Karpas-422 (cell line): Measurements from ENCODE around the gene CD69. TPM values are rescaled to one million over a fixed set of nuclear protein-coding genes. Genes with fewer than 3 reads are reported as not detected.

ENCODE experiments used
- DNase-seq: peaks from one replicate; pipeline ENCODE4 v3.0.0-alpha.2; 2015
- H2AFZ ChIP-seq: fragments of 200-600 bp; sonication (generic); 2 replicates; pipeline ENCODE4 v1.6.1; 2014; ENCODE audit warnings: antibody characterized with exemption, low read length, mixed read lengths
- H3K27ac ChIP-seq: fragments of 200-600 bp; sonication (generic); 2 replicates; pipeline ENCODE4 v1.5.1; 2014; ENCODE audit warnings: mild to moderate bottlenecking, low read length, moderate library complexity
- H3K27me3 ChIP-seq: fragments of 200-600 bp; sonication (generic); 2 replicates; pipeline ENCODE4 v1.6.1; 2014; ENCODE audit warnings: low read length, mixed read lengths
- H3K36me3 ChIP-seq: fragments of 200-600 bp; sonication (generic); 2 replicates; pipeline ENCODE4 v1.6.1; 2014; ENCODE audit warnings: low read length, mixed read lengths; ENCODE audit not compliant: insufficient read depth
- H3K4me1 ChIP-seq: fragments of 200-600 bp; sonication (generic); 2 replicates; pipeline ENCODE4 v1.6.1; 2014; ENCODE audit warnings: mild to moderate bottlenecking, low read length, mixed read lengths
- H3K4me2 ChIP-seq: fragments of 200-600 bp; sonication (generic); 2 replicates; pipeline ENCODE4 v1.6.1; 2014; ENCODE audit warnings: low read length, low read depth, mild to moderate bottlenecking; ENCODE audit not compliant: poor library complexity, severe bottlenecking
- H3K4me3 ChIP-seq: fragments of 200-600 bp; sonication (generic); 2 replicates; pipeline ENCODE4 v1.5.1; 2014; ENCODE audit warnings: mild to moderate bottlenecking, antibody characterized with exemption, low read length, mixed read lengths
- H3K79me2 ChIP-seq: fragments of 200-600 bp; sonication (generic); 2 replicates; pipeline ENCODE4 v1.6.1; 2014; ENCODE audit warnings: mild to moderate bottlenecking, low read length, mixed read lengths
- H3K9ac ChIP-seq: fragments of 200-600 bp; sonication (generic); 2 replicates; pipeline ENCODE4 v1.6.0; 2014; ENCODE audit warnings: low read length
- H3K9me2 ChIP-seq: fragments of 200-600 bp; sonication (generic), shearing (Covaris generic); replicated peaks from 2 replicates; pipeline ENCODE4 v1.6.0; 2014; ENCODE audit warnings: mild to moderate bottlenecking, low read length, moderate library complexity; ENCODE audit not compliant: insufficient read depth
- H3K9me3 ChIP-seq: fragments of 300-700, 200-600 bp; sonication (generic); 2 replicates; pipeline ENCODE4 v1.6.1; 2014; ENCODE audit warnings: low read length, mixed read lengths
- H4K20me1 ChIP-seq: fragments of 200-600 bp; sonication (generic); 2 replicates; pipeline ENCODE4 v1.6.1; 2014; ENCODE audit warnings: mild to moderate bottlenecking, antibody characterized with exemption, low read length, low read depth; ENCODE audit not compliant: insufficient read depth
- total RNA-seq: library from RNA; depleted of rRNA; stranded (reverse); fragments of >200 nt; shearing (Covaris generic); gene quantifications from 2 replicates; pipeline ENCODE4 v1.2.3, GENCODE V29; 2014; ENCODE audit warnings: low replicate concordance

Gene CD69
- total RNA-seq, 1 experiment from 2014 or later = 0.34 TPM

DNA sequence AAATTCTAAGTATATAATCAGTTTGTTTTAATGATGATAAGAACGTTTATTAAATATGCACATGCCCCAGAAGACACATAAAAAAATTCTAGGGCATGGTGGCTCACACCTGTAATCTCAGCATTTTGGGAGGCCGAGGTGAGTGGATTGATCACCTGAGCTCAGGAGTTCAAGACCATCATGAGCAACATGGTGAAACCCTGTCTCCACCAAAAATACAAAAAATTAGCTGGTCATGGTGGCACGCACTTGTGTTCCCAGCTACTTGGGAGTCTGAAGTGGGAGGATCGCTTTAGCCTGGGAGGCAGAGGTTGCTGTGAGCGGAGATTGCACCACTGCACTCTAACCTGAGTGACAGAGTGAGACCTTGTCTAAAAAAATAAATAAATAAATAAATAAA lies 4.0 kb downstream of the CD69 start:
- peaks cover 27% of the 10 kb centered on the region for H3K4me1 ChIP-seq
- 0 out of 2 replicates have a peak, but pooled peaks cover 4% of the 10 kb centered on the region for H3K27me3 ChIP-seq
- H3K27ac ChIP-seq = no peak overlapping the region
- H3K4me2 ChIP-seq = no peak overlapping the region
- no peaks in the 10 kb centered on the region for H3K36me3 ChIP-seq
- no peak overlapping the region for H2AFZ ChIP-seq
- H3K9ac ChIP-seq = no peak overlapping the region
- no peaks in the 10 kb centered on the region for H3K79me2 ChIP-seq
- no peak overlapping the region for H3K4me3 ChIP-seq
- no peak for DNase-seq
- no peaks in the 10 kb centered on the region for H4K20me1 ChIP-seq
- H3K9me2 ChIP-seq = no peaks in the 10 kb centered on the region
- no peaks in the 10 kb centered on the region for H3K9me3 ChIP-seq

- H3K4me2 ChIP-seq = no peak overlapping the region
- H3K9me2 ChIP-seq = no peaks in the 10 kb centered on the region
- no peak overlapping the region for H3K27ac ChIP-seq
- H3K27me3 ChIP-seq = 0 out of 2 replicates have a peak, but pooled peaks cover 4% of the 10 kb centered on the region
- no peaks in the 10 kb centered on the region for H3K79me2 ChIP-seq
- H3K4me3 ChIP-seq = no peak overlapping the region
- DNase-seq = no peak
- H3K9me3 ChIP-seq = no peaks in the 10 kb centered on the region
- H3K36me3 ChIP-seq = no peaks in the 10 kb centered on the region
- H3K9ac ChIP-seq = no peak overlapping the region
- no peak overlapping the region for H2AFZ ChIP-seq
- H3K4me1 ChIP-seq = peaks cover 27% of the 10 kb centered on the region
- no peaks in the 10 kb centered on the region for H4K20me1 ChIP-seq
These were observed 4.5 kb downstream of the CD69 start for GRCh38 chr12:9756170-9756569.

- Histone ChIP-seq H3K36me3 (no peaks in the 10 kb centered on the region), H3K27ac (no peak overlapping the region), H3K9me3 (no peaks in the 10 kb centered on the region), H3K79me2 (no peaks in the 10 kb centered on the region), H3K4me3 (no peak overlapping the region), H3K4me1 (peaks cover 22% of the 10 kb centered on the region), H4K20me1 (no peaks in the 10 kb centered on the region), H3K27me3 (0 out of 2 replicates have a peak, but pooled peaks cover 4% of the 10 kb centered on the region), H3K9ac (no peak overlapping the region), H2AFZ (no peak overlapping the region), H3K4me2 (no peak overlapping the region), H3K9me2 (no peaks in the 10 kb centered on the region)
- no peak for DNase-seq
These were observed 5.1 kb downstream of the CD69 start for GRCh38 chr12:9755567-9755966.

DNA sequence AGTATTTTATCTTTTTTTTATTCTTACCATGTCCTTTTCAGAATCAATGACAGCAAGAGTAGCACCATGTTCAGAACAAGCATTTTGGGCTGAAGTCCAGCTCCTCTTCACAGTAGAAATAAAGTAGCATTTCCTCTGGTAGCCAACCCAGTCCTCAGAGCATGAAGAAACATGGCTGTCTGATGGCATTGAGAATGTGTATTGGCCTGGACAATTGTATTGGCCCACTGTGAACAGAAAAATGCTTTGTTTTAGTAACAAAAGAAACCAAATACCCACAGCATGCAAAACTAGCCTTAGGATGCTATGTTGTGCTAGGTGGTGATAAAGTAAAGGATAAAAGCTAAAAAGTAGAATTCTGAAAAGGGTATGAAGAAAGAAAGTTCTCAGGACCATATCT lies 5.7 kb downstream of the CD69 start:
- no peaks in the 10 kb centered on the region for H3K9me2 ChIP-seq

GRCh38 chr12:9754099-9754927 lies 6.4 kb downstream of the CD69 start:
- Histone ChIP-seq H3K27ac (no peak overlapping the region), H3K4me1 (peaks cover 16% of the 10 kb centered on the region), H3K4me2 (no peak overlapping the region), H2AFZ (no peak overlapping the region), H4K20me1 (no peaks in the 10 kb centered on the region), H3K4me3 (no peak overlapping the region), H3K27me3 (no peaks in the 10 kb centered on the region), H3K79me2 (no peaks in the 10 kb centered on the region), H3K9ac (no peak overlapping the region), H3K9me2 (no peaks in the 10 kb centered on the region), H3K36me3 (no peaks in the 10 kb centered on the region), H3K9me3 (no peaks in the 10 kb centered on the region)
- no peak for DNase-seq

More for the DNA sequence above, 5.7 kb downstream of the CD69 start:
- DNase-seq = no peak
- Histone ChIP-seq H4K20me1 (no peaks in the 10 kb centered on the region), H3K9ac (no peak overlapping the region), H3K4me3 (no peak overlapping the region), H2AFZ (no peak overlapping the region), H3K27me3 (0 out of 2 replicates have a peak, but pooled peaks cover 4% of the 10 kb centered on the region), H3K9me3 (no peaks in the 10 kb centered on the region), H3K4me1 (peaks cover 20% of the 10 kb centered on the region), H3K36me3 (no peaks in the 10 kb centered on the region), H3K27ac (no peak overlapping the region), H3K4me2 (no peak overlapping the region), H3K79me2 (no peaks in the 10 kb centered on the region)

DNA sequence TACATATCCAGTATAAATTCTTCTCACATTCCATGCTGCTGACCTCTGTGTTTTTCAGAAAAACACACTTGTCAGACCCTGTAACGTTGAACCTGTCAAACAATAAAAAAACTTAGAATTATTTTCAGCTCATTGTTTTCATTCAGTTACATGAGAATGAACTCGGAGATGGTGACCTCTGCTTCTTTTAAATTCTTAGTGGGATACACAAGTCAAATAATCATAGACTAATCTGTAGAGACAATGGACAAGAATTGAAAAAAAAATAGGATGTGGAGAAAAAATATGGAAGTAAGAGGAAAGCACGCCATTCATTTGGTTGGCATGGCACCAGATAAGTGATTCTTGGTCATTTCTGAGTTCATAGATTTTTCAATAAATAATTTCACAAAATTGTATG lies 7.2 kb downstream of the CD69 start:
- Histone ChIP-seq H3K9ac (no peak overlapping the region), H2AFZ (no peak overlapping the region), H4K20me1 (no peaks in the 10 kb centered on the region), H3K4me3 (no peak overlapping the region), H3K9me3 (no peaks in the 10 kb centered on the region), H3K27me3 (no peaks in the 10 kb centered on the region), H3K4me1 (peaks cover 13% of the 10 kb centered on the region), H3K4me2 (no peak overlapping the region), H3K79me2 (no peaks in the 10 kb centered on the region), H3K9me2 (no peaks in the 10 kb centered on the region), H3K27ac (no peak overlapping the region), H3K36me3 (no peaks in the 10 kb centered on the region)
- DNase-seq = no peak

GRCh38 chr12:9753073-9753472 lies 7.6 kb downstream of the CD69 start:
- Histone ChIP-seq H3K9me2 (no peaks in the 10 kb centered on the region), H3K27ac (no peak overlapping the region), H3K27me3 (no peaks in the 10 kb centered on the region), H2AFZ (no peak overlapping the region), H3K79me2 (no peaks in the 10 kb centered on the region), H3K4me3 (no peak overlapping the region), H3K9ac (no peak overlapping the region), H3K4me1 (peaks cover 9% of the 10 kb centered on the region), H4K20me1 (no peaks in the 10 kb centered on the region), H3K36me3 (no peaks in the 10 kb centered on the region), H3K9me3 (no peaks in the 10 kb centered on the region), H3K4me2 (no peak overlapping the region)
- no peak for DNase-seq

DNA sequence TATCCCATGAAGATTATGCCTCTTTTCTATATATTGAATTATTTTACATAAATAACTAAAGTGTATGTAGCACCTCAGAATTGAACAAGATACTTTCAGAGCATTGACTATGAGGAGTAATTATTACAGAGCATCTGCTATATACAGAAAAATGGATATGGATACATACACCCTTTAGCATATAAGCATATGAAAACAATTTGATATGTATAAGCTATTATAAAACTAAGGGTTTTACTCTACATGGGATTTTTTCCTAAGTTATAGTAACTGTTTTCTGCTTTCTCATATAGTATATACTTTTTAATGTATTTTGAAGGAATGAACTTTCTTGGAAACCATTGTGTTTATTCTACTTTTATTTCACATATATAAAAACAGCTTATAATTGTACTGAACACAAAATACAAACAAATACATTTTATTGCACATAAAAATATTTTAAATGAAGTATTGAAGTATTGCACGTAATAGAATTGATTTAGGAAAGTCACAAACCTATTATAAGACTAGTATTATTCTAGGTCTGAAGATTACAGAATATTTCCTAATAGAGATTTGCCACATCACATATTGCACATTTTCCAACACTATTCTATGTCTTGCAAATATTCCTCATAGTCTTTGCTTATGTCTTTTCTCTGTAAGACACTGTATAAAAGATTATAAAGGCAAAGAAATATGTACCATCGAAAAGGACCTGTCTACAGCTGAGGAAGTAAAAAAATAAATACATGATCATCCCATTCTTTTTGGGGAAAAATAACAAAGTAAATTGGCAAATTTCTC lies 8.4 kb downstream of the CD69 start:
- H3K4me3 ChIP-seq = no peak overlapping the region
- H3K27ac ChIP-seq = no peak overlapping the region
- H3K9ac ChIP-seq = no peak overlapping the region
- H3K79me2 ChIP-seq = no peaks in the 10 kb centered on the region
- no peaks in the 10 kb centered on the region for H4K20me1 ChIP-seq
- H3K4me2 ChIP-seq = no peak overlapping the region
- H2AFZ ChIP-seq = no peak overlapping the region
- H3K36me3 ChIP-seq = no peaks in the 10 kb centered on the region
- H3K9me3 ChIP-seq = no peaks in the 10 kb centered on the region
- H3K27me3 ChIP-seq = no peaks in the 10 kb centered on the region
- no peak for DNase-seq
- no peaks in the 10 kb centered on the region for H3K9me2 ChIP-seq
- H3K4me1 ChIP-seq = 0 out of 2 replicates have a peak, but pooled peaks cover 2% of the 10 kb centered on the region
